ENCODE results near the gene MSI2.

The MSI2 gene

DNA sequence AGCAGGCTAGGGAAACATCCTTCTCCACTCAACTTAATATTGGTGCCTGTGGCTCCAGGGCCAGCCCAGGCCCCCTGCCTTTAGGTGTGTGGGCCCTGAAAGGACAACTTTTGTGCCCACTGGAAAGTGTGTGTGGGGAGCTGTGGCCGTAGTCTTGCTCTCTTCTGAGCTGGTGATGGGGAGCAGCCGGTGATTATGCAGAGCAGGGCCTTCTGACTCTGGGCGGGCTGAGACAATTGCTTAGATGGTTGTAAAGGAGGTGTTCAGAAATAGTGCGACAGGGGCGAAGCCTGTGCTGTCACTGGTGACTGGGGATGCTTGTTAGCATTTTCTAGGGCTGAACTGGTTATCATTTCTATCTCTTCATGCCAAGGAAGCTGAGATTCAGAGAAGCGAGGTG is 62.6 kb downstream of the MSI2 start:
- DNase-seq (ENCODE audit: low read depth in 2 of 2), result no peak

DNA sequence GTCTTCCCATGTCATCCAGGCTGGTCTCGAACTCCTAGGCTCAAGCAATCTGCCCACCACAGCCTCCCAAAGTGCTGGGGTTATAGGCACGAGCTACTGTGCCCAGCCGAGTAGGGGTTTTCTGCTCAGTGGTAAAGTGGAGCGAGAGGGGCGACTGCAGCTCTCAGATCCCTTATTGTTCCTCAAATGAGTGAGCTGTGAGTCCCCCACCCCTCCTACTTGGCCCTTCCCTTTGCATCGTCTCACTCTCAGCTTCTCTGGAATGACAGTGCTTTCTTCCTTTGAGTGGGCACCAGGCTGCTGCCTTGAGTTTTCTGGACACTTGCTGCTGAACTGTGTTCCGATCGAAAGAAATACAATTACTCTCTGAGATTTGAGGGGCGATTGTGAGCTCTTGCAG is 63.5 kb downstream of the MSI2 start:
- DNase-seq (ENCODE audit: low read depth in 2 of 2), result no peak

DNA sequence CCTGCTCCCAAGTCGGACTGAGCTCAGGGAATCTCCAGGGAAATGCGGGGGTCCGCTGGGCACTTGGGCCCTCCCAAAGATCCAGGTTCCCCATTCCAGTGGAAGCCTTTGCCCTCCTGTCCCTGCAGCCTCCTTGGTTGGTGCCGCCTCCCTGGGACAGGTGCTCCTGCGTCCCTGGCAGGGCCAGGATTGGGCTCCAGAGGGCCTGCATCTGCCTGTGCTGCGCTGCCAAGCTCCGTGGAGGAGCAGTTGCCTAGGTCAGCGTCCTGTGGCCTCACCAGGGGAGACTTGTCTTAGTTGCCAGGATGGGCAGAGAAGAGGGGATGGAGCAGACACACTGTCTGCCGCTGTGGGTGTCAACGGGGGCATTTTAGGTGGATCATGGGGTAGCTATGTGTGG is 67.1 kb downstream of the MSI2 start:
- DNase-seq (ENCODE audit: low read depth in 2 of 2), result no peak

DNA sequence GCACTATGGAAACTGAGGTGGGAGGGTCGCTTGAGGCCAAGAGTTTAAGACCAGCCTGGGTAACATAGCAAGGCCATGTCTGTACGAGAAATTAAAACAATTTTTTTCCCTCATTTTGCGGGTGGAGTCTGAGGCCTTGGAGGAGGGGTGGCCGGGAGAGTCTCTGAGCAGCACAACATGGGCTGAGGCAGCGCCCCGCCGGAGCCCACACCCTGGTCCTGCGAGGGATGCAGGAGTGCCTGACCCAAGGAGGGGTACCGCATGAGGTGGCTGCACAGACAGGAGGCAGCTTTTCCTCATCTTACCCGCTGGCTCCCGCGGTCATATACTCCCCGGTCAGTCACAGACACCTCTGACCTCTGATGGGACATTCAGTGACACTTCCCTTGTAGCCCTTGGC is 67.7 kb downstream of the MSI2 start:
- no peak for DNase-seq (ENCODE audit: low read depth in 2 of 2)

DNA sequence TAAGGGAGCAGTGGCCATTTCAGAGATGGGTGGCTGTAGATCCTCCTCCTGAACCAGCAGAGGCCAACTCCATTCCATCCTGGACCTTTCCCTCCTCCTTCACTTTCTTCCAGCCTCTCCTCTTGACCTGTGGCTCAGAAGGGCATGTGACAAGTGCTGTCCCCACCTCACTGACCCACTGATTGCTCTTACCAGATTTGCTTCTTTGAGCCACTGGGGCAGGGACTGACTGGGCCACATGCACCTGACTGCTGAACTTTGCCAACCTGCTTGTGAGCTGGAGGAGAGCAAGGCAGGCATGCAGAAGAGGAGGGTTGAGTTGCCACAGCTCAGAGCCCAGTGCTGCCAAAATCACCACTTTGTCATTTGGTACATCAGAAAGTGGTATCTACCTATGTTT is 68.3 kb downstream of the MSI2 start:
- DNase-seq (ENCODE audit: low read depth in 2 of 2), result no peak

DNA sequence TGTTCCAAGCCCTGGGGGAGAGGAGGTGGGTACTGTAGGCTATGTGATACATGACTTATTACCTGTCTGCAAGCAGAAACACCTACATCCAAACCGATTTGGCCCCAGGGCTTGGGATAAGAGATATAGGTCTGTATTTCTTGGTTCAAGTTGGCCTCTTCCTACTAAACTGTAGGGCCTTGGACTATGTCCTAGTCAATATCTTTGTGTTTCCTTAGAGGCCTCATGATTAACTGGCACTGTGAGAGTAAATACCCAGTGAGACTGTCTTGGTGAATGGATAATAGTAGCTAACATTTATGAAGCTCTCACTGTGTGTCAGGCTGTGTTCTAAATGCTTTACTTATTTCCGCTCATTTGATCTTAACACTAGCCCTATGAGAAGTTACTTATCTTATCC is 70.0 kb downstream of the MSI2 start:
- no peak for DNase-seq (ENCODE audit: low read depth in 2 of 2)

DNA sequence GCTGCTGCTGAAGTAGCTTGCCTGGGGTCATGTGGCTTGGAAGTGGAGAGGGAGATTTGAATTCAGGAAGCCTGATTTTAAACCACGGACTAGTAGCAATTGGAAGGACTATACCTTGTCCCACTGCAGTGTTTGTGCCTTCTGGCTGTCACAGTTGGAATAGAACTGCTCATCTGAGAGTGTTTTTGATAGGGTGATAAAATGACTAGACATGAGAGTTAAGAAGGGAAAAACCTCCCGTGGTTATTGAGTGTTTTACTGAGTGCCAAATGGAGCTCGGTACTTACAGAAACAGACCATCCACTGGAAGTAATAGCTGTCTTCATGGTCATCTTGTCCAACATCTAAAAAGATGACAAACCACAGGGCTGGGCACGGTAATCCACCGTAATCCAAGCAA is 70.4 kb downstream of the MSI2 start:
- DNase-seq (ENCODE audit: low read depth in 2 of 2), result no peak

DNA sequence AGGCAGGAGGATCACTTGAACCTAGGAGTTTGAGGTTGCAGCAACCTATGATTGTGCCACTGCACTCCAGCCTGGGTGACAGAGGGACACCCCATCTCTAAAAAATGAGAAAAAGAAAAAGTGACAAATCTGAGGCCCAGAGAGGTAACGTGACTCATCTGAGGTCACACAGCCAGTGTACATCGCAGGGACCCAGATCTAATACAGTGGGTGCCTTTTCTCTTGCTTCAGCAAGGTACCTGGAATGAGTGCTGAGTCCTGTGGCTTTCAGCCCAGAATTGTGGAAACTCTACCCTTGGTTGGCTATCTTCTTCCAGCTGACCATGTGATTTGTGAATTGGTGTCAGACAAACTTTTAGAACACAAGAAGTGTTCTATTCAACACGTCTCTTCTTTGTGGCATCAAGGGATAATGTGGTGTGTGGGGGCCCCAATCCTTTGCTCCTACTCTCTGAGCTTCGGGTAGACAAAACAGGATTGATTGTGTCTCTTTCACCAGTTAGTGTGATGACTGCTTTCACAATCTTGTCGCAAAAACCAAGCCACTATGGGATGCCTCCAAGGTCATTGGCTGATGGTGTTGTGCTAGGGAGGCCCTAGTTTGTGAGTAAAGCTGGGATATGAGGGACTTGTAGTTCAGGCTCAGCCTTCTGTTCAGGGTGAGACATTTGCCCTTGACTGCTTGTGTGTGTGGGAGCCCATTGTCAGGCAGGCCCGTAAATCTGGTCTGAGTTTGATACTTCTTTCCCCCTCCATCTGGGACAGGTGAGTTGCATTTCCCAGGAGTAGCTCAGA is 71.0 kb downstream of the MSI2 start:
- DNase-seq (ENCODE audit: low read depth in 2 of 2), result no peak

DNA sequence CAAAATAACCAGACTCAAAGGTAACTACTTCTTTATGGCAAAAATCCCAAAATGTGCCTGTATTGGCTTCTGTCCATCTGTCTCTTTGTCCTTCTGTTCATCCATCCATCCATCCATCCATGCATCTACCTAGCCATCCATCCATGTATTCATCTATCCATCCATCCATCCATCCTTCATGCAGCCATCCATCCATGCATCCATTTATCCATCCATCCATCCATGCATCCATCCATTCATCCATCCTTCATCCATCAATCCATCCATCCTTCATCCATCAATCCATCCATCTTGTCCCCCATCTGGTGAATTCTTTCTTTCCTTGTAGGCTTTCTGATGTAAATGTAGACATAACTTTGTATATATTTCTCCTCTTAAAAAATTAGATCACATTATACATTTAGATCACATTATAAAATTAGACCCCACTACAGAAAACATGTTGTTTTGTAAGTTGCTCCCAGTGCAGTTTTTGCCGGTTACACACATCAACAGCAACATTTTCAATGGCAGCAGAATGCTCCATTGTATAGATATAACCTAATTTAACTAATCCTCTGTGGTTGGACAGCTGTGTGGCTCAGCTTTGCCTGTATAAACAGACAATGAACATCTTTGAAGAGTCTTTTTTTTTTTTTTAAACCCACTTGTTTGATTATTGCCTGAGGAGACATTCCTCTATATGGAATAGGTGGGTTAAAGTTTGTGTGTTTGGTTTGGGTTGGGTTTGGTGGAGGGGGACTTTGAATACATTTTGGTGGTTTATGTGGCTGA is 72.0 kb downstream of the MSI2 start:
- DNase-seq (ENCODE audit: low read depth in 2 of 2), result no peak

DNA sequence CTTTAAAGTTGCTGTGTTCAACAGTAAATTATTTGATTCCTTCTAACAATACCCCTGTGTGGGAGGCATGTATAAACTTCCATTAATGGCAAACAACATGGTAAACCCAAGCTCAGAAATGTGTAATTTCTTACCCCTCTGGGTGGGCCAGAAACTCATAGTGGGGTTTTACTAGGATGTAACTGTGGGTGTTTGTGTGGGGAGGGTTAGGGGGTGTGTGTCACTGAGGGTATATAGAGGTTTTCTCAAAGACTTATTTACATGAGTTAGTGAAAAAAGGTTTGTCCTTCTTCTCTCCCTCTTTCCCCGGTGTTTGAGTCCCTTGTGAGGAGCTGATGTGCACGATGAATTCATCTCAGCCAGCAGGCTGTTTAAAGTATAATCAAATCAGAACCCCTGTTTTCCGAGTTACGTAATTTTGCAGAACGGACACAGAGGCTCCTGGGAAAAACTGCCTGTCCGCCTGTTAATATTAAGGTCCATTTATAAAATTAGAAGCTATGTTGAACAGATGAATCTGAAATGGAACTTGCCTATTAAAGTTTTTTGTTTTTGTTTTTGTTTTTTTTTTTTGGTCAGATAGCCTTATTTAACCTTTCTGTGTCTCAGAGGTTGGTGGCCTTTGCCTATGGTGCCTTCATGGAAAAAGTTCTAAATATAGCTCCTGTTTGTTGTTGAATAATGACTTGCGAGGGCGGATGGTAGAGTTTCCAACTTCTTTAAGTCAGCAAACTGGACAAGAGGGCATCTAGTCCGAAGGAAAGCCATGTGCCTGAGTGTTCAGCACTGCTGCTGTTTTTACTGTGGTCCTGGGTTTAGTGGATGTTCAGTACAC is 73.3 kb downstream of the MSI2 start:
- no peak for DNase-seq (ENCODE audit: low read depth in 2 of 2)

DNA sequence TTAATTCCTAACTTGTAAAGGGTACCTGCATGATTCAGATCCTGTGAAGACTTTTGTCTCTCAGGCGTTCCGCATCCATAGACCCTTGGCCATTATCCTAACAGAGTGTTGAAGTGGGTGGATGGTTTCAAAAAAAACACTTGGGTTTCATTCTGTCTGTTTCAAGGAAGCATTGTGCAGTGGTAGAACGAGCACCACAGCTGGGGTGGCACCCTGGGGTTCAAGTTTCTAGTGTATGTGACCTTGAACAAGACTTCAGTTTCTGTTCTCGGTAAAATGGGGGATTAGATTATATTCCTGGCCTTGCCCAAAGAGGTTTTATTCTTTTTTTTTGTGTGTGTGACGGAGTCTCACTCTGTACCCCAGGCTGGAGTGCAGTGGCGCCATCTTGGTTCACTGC is 74.3 kb downstream of the MSI2 start:
- DNase-seq (ENCODE audit: low read depth in 2 of 2), result no peak

DNA sequence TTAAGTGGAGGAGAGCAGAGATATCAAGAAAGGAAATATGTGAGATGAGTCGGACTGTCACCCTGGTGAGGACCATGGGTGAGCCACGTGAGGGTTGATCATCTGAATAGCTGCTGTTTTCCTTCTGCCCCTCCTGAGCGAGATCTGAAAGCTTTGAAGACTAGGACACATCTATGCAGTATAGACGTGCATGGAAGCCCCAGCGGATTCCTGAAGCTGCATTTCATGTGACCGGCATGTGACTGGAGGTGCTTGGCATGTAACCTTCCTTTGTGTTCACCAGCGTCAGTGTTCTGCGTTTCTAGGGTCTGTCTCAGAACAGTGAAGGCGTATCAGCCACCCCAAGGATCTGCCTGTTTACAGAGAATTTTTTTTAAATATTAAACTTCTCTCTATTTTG is 75.1 kb downstream of the MSI2 start:
- DNase-seq (ENCODE audit: low read depth in 2 of 2), result no peak

DNA sequence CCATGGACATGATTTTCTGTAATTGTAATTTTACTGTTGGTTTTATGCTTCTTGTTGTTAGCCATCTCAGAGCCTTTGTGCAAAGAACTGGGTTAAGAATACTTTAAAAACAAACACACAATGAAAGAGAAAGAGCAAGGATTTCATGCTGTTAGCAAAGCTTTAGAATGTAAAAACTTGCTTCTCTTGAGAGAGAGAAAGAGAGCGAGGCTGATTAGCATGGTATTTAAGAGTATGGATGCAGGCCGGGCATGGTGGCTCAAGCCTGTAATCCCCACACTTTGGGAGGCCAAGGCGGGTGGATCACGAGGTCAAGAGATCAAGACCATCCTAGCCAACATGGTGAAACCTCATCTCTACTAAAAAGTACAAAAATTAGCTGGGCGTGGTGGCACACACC is 76.2 kb downstream of the MSI2 start:
- DNase-seq (ENCODE audit: low read depth in 2 of 2), result no peak

DNA sequence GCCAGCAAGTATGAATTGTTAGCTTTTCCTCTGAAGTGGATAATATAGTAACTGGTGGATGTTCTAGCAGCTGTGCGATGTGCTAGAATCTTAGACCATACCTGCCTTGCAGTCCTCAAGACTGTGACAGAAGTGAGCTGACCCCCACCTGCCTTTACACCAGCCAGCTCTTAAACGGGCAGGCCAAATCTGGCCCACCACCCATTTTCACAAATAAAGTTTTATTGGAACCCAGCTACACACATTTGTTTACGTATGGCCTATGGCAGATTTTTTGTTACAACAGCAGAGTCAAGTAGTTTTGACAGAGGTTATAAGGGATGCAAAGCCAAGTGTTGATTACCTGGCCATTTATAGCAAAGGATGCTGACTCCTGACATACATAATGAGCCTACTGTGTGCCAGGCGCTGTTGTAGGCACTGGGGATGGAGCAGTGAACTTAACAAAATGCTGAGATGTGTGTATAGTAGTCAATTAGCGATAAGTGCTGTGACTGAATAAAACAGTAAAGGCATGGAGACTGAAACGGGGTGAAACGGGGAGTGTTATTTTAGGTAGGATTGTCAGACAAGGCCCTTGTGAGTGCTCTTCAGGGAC is 79.0 kb downstream of the MSI2 start:
- DNase-seq (ENCODE audit: low read depth in 2 of 2), result no peak

DNA sequence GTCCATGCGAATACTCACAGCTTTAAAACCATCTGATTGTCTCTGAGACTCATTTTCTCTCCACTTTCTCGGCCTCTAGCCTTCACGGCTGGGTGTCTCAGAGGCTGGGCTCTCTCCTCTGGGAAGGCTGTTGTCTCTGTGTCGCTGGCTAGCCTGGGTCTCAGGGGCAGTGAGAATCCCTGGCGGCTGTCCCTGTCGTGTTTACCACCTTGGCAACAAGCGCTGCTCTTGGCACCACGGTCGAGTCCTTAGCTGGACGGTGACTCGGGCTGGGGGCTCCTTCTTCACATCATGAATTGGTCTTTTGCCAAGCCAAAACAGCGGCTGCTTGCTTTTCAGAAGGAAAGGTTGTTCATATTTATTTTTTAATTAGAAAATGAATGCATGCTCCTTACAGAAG is 81.1 kb downstream of the MSI2 start:
- DNase-seq (ENCODE audit: low read depth in 2 of 2), result no peak

DNA sequence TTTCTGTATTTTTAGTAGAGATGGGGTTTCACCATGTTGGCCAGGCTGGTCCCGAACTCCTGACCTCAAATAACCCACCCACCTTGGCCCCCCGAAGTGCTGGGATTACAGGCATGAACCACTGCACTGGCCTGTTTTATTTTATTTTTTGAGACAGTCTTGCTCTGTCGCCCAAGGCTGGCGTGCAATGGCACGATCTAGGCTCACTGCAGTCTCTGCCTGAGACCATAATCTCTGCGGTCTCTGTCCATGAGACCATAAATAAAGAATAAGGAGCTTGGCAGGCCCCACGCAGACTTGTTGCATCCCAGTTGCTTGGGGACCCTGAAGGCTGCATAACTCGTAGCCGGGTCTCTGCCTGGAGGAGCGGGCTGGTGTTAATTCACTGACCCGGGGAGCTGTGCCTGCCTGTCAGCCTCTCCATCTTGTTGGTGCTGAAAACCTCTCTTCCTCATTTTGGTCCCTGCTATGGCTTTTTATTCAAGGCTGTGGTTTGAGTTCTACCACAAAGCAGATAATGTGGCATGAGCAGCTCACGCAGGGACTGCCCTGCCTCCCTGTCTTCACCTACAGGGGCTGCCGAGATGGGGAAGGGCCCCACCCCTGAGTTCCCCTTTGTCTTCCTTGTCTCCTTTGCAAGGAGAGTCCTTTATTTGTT is 82.1 kb downstream of the MSI2 start:
- no peak for DNase-seq (ENCODE audit: low read depth in 2 of 2)

DNA sequence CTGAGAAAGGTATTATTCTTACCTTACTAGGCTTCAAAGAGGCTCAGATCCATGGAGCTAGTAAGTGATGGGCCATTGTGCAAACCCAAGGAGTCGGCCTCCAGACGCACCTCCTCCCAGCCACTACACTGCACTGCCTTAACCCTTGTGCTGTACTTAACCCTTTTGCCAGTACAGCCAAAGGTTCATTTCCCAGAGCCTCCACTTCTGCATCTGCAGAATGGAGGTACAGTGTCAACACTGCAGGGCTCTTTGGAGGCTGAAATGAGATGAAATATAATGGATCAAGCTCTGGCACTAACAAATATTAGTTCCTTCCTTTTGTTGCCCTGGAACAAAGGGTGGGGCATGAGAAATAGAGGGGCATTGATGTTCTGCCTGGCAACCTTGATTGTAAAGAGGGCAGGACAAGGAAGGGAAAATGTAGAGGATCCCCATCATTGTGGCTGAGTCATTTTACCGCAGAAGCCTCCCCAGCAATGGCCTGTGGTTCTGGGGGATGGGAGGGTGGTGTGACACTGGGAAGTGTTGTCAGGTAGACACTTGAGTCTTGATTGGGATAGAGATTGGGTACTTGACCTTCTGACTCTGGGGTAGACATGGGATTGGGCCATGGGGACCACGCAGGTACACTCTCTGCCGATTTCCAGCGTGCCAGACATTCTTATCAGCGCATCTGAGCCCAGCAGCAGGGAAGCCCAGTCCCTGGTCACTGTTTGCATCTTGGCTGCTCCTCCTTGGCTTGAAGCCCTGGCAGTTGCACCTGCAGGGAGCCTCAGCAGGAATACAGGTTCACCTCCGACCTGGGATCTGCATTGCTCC is 84.0 kb downstream of the MSI2 start:
- DNase-seq (ENCODE audit: low read depth in 2 of 2), result no peak

DNA sequence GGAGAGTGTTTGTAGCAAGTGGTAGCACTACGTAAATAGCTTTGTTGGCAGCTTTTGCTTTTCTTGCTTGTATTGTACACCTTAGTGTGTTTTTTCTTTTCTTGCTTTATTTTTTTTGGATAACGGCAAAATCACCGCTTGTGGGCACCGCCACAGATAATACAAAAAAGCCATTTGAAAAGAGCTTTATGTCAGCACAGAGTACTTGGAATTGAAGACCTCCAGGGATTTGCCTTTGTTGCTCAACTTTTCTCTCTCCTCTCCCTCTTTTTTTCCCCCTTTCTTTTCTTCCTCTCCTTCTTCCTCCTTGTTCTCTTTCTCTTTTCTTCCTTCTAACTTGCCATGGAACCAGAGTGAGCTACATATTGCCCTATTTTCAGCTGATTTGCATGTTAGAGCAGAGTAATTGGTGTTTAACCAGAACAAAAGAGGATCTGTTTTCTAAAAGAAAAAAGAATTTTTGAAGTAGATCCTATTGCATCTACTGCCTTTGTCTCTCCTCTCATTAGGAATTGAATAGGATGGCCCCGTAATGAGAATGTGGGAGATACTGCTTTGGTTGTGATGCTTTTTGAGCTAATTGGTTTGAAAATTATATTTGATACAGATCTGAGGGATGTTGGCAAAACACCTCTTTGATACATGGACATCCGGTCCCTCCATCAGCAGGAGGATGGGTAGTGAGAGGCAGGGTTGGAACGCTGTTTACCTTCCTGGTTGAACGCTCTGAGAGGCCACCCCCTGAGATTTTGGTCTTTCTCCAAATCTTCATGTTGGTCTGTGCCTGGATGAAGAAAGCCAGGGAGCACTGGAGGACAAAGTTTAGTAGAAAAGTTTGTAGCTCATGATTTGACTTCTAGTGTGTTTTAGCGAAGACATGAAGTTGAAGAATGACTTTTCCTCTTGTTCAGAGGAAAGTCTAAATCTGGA is 85.6 kb downstream of the MSI2 start:
- DNase-seq (ENCODE audit: low read depth in 2 of 2), result no peak

DNA sequence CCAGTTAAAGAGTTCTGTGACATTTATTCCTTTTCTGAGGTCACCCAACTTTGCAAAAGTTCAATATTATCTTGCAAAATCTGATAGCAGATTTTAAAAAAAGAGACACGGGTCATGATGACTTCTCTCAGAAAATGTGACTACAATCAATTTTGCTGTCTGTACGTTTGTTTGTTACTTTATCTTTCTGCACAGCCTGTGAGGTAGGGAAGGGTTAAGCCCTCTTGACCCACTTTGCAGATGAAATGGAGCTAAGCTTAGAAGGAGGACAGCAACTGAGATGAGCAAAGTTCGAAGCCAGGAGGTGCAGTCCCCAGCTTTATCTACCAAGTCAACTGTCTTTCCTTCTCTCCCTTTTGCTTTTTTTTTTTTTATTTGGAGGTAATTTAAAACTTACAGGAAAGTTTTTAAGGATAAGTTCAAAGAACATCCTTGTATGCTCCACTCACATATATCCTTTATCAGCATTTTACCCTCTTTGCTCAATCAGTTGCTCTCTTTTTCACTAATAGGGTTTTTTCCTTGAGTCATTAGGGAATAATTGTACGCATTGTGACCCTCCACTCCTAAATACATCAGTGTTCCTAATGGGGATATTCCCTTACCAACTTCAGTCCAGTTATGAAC is 86.8 kb downstream of the MSI2 start:
- no peak for DNase-seq (ENCODE audit: low read depth in 2 of 2)

All from stimulated activated CD4-positive, alpha-beta T cell treated with anti-CD3 and anti-CD28 coated beads, Interleukin-1b, Interleukin-23, amount 100 ng/mL, for 1 hour (primary cell).